Fibroblast of pulmonary artery (primary cell): ENCODE data around the gene ZFPM1.
A peak's percentile ranks its signal among the peaks of the same experiment; 100 is the strongest.

Experiments
- DNase-seq: peaks from one replicate; pipeline ENCODE4 v3.0.0-alpha.2; 2010; ENCODE audit warnings: low read depth
- H3K4me3 ChIP-seq: replicated peaks from 2 replicates; pipeline ENCODE4 v1.5.1; 2011; ENCODE audit warnings: low read depth, mild to moderate bottlenecking, control low read depth, low read length, moderate library complexity
- TF ChIP-seq, protein P1 (sequence below): IDR thresholded peaks from 2 replicates; pipeline ENCODE4 v1.5.1; 2011; ENCODE audit warnings: mild to moderate bottlenecking, control low read depth, low read length, inconsistent platforms; ENCODE audit errors: missing control alignments

The ZFPM1 gene

DNA sequence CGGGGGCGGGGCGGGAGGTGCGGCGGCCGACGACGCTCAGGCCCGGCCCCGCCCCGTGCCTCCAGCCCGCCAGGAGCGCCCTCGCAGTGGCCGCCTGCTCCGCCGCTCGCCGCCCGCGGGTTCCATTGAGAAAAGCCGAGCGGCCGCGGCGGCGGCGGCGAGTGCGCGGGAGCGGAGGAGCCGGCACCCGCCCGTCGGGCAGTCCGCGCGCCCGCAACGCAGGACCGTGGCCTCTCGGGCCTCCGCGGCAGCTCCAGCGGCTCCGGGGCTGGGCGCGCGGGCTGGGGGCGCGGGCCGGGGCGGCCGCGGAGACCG lies at the start of gene ZFPM1:
Gene ZFPM1, plus strand, starts transcription at position 64 of the 315 bp plus-strand sequence. CDS start 359 bp downstream, outside the sequence.
- no peak for DNase-seq
- TF ChIP-seq, protein P1, sequence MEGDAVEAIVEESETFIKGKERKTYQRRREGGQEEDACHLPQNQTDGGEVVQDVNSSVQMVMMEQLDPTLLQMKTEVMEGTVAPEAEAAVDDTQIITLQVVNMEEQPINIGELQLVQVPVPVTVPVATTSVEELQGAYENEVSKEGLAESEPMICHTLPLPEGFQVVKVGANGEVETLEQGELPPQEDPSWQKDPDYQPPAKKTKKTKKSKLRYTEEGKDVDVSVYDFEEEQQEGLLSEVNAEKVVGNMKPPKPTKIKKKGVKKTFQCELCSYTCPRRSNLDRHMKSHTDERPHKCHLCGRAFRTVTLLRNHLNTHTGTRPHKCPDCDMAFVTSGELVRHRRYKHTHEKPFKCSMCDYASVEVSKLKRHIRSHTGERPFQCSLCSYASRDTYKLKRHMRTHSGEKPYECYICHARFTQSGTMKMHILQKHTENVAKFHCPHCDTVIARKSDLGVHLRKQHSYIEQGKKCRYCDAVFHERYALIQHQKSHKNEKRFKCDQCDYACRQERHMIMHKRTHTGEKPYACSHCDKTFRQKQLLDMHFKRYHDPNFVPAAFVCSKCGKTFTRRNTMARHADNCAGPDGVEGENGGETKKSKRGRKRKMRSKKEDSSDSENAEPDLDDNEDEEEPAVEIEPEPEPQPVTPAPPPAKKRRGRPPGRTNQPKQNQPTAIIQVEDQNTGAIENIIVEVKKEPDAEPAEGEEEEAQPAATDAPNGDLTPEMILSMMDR, result no peak

DNA sequence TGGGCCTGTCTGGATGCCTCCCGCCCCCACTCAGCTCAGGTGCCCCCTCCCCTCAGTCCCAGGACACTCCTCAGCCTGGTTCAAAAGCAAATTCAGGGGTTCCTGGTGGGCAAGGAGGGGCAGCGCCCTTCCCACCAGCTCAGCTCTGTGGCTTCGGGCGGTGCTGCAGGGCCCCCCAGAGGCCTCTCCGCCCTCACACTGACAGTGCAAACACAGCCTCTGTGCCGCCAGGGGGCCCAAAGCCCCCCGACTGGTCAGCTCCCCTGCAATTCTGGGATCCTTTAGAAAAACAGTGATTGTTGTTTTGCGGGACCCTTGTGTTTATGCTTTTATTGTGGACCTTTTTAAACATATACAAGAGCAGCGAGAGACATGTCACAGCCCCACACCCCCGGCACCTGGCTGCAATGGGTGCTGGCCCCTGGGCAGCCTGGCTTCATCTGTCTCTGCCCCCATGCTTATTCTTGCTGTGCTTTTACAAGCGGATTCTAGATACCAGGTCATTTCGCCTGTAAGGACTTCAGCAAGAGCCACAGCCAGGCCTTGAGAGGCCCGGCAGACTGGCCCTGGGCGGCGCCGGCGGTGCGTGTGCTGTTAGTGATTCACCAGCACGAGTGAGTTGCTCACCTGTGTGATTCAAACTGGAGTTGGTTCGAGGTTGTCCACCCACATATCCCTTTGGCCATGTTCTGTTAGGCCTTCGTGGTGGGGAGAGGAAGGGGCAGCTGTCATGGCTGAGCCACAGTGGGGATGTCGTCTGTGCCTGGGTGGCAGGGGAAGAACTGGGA lies 49.1 kb upstream of the ZFPM1 start:
- TF ChIP-seq, protein P1, result no peak
- DNase-seq, result no peak
- no peak overlapping the region for H3K4me3 ChIP-seq

More for the DNA sequence above, at the start of gene ZFPM1:
- H3K4me3 ChIP-seq, result peak within 1 kb of the TSS; percentile 64

DNA sequence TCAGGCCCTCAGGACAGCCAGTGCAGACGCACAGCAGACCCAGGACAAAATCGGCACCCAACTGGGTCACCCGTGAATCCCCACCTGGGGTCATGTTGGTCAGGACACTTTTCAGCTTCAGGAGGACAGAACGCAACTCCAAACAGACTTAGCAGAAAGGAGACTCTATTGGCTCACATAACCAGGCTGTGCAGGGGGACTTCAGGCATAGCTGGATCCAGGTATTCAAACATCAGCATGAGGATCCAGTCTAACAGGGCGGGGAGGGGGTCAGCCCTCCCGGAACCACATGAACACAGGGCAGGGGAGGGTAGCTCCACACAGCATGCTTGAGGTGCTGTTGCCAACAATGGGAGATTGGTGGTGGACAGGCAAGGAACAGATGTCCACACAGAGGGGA lies 48.3 kb upstream of the ZFPM1 start:
- H3K4me3 ChIP-seq, result no peak overlapping the region
- TF ChIP-seq, protein P1, result no peak
- DNase-seq, result no peak

DNA sequence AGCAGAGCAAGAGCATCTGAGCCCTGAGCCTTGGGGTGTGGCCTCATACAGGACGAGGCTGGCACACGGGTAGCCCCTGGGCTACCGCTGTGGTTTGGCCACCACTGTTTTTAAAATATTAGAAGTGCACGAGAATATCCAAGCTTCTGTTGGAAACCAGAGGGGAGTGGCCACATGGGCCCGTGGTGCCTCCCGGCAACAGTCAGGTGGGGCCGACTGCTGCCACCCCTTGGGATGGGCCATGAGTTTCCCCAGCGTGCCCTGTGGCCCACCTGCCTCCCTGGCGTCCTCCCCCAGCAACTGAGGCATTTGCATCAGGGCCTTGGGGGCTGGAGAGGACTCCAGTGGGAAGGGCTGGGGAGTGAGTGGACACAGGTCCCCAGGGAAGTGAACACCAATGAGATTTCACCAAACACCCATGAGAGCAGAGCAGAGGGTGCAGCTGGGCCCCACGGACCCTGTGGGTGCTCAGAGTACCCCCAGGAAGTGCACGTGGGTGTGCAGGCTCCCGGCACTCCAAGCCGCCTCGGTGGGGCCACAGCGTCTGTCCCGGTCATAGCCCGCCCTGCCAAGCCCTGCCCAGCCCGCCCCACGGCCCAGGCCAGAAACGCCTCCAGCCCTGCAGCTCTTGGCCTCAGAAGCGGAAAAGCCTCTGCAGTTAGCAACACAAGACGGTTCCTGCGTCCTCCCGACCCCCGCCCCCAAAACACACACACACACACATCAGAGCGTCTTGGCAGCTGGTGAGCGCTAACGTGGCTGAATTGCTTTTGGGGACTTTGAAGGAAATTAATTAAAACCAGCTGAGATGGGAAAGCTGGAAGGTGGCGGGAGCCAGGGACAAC lies 47.6 kb upstream of the ZFPM1 start:
- peak; percentile 38 for DNase-seq
- TF ChIP-seq, protein P1, result no peak
- H3K4me3 ChIP-seq, result no peak overlapping the region

DNA sequence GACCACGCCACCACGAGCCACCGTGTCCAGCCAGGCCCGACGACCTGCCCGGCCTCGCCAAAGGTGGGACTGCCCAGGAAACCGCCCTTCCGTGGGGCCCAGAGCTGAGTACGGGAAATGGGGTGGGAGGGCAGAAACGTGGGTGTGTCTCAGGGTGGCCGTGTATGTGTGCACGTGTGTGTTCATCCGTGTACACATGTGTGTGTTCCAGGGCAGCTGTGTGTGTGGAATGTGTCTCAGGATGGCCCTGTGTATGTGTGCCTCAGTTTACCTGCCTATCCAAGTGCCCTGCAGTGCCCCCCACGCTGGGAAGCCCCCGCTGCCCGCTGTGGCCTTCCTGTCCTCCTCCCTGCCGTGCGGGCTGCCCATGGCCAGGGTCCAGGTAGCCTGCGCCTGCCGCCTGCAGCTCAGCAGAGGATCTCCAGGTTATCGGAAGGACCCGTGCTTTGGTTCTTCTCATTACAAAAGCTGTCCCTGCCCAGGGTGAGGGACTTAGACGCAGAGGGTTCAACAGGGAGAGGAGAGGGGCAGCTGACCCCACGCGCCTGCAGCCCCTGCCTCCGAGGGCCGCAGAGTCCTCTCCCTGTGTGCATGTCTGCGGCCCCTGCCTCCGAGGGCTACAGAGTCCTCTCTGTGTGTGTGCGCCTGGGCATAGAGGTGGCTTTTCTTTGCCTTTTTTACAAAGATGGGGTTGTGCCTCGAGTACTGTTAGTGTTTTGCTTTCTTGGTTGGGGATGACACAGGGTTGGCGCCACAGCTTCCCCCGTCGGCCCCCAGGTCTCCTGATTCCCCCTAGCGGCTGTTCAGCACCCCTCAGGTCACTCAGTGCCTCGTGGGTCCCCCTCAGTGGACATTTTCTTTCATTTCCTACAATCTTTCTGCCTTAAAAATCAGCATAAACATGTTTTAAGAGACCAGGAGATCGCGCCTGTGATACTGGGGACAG lies 46.7 kb upstream of the ZFPM1 start:
- DNase-seq, result no peak

DNA sequence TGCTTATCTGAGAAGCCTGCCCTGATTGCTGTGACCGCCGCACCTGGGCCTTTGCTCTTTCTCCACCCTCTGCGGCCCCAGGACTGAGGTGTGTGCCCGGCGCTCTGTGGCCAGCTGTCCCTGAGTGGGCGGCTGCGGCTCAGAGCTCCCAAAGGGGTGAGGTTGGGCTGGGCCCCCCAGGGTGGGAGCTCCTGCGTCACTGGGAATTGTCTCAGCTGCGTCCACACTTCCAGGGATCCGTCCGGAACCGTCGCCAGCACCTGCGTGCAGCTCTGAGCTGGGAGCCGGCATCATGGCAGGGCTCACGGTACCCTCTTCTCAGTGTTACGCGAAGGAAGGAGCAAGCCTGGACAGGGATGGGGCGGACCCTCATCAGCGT lies 46.0 kb upstream of the ZFPM1 start:
- no peak overlapping the region for H3K4me3 ChIP-seq
- no peak for DNase-seq
- TF ChIP-seq, protein P1, result no peak

More for the DNA sequence above, 46.7 kb upstream of the ZFPM1 start:
- no peak overlapping the region for H3K4me3 ChIP-seq
- TF ChIP-seq, protein P1, result no peak
